ENCODE results near the gene KMT5B. TPM values are rescaled to one million over a fixed set of nuclear protein-coding genes. Genes with fewer than 3 reads are reported as not detected.

Gene KMT5B
- total RNA-seq, 2 donors from 2014 or later = 30.0 to 32.2 TPM

GRCh38 chr11:68148071-68148805 lies 64.9 kb downstream of the KMT5B start:
- WGBS, 2 donors = 90 to 92% methylated on average over 18 of the region's 18 CpGs

GRCh38 chr11:68146704-68147474 lies 66.2 kb downstream of the KMT5B start:
- intact Hi-C loops (cut with DNase I) = no loop called here
- WGBS, 2 donors = 33 to 54% methylated on average over 4 to 13 of the region's 13 CpGs
- Histone ChIP-seq H3K36me3 (replicated peaks in 1 of 2; ENCODE audit: insufficient read depth in 1 of 2, low read depth in 2 of 2) (no peaks in the 10 kb centered on the region), H3K27me3 (no peaks in the 10 kb centered on the region), H3K27ac (peak overlapping the region; percentile 91 to 99 (median 94)), H3K9me3 (no peaks in the 10 kb centered on the region), H3K4me1 (peaks cover 72% of the 10 kb centered on the region), H3K4me3 (no peak overlapping the region)
- ATAC-seq (peak; percentile 78), DNase-seq (peak; percentile 82 to 93 (median 90))
- TF ChIP-seq POLR2A (IDR thresholded peaks at IDR 0.05) (peak; percentile 64 to 86 (median 83)), CTCF (IDR thresholded peaks at IDR 0.05) (no peak)

More at GRCh38 chr11:68148071-68148805, 64.9 kb downstream of the KMT5B start:
- DNase-seq = no peak
- Histone ChIP-seq H3K9me3 (no peaks in the 10 kb centered on the region), H3K4me1 (peaks cover 66% of the 10 kb centered on the region), H3K27ac (peak overlapping the region in 2 of 4 donors; percentile 93 to 99), H3K4me3 (no peak overlapping the region), H3K27me3 (no peaks in the 10 kb centered on the region), H3K36me3 (replicated peaks in 1 of 2; ENCODE audit: insufficient read depth in 1 of 2, low read depth in 2 of 2) (no peaks in the 10 kb centered on the region)
- no peak for ATAC-seq
- intact Hi-C loops (cut with DNase I) = no loop called here
- TF ChIP-seq POLR2A (IDR thresholded peaks at IDR 0.05) (no peak), CTCF (IDR thresholded peaks at IDR 0.05) (no peak)

- TF ChIP-seq CTCF (IDR thresholded peaks at IDR 0.05) = no peak
- peak; percentile 42 to 74 (median 67) for TF ChIP-seq POLR2A (IDR thresholded peaks at IDR 0.05)
- intact Hi-C loops (cut with DNase I) = no loop called here
- Histone ChIP-seq H3K4me3 (no peak overlapping the region), H3K27me3 (no peaks in the 10 kb centered on the region), H3K9me3 (no peaks in the 10 kb centered on the region), H3K27ac (peak overlapping the region; percentile 91 to 99 (median 94)), H3K36me3 (replicated peaks in 1 of 2; ENCODE audit: insufficient read depth in 1 of 2, low read depth in 2 of 2) (no peaks in the 10 kb centered on the region), H3K4me1 (peaks cover 72% of the 10 kb centered on the region)
- ATAC-seq (peak; percentile 83), DNase-seq (peak; percentile 99 to 100 (median 100))
- WGBS, 2 donors = 5 to 9% methylated on average over 13 to 15 of the region's 15 CpGs
Measured at GRCh38 chr11:68146010-68146540, 67.0 kb downstream of the KMT5B start.

- peaks cover 72% of the 10 kb centered on the region for H3K4me1 ChIP-seq
- H3K27ac ChIP-seq = peak overlapping the region; percentile 91 to 99 (median 94)
- 17 to 30% methylated on average over 7 to 13 of the region's 14 CpGs for WGBS, 2 donors
- peak; percentile 72 to 88 (median 81) for DNase-seq
- no peak overlapping the region for H3K4me3 ChIP-seq
- intact Hi-C loops (cut with DNase I) = no loop called here
- no peaks in the 10 kb centered on the region for H3K27me3 ChIP-seq
- peak; percentile 10 for ATAC-seq
- TF ChIP-seq CTCF (IDR thresholded peaks at IDR 0.05) = no peak
- no peak for TF ChIP-seq POLR2A (IDR thresholded peaks at IDR 0.05)
- no peaks in the 10 kb centered on the region for H3K9me3 ChIP-seq
- H3K36me3 ChIP-seq (replicated peaks in 1 of 2; ENCODE audit: insufficient read depth in 1 of 2, low read depth in 2 of 2) = no peaks in the 10 kb centered on the region
Measured at GRCh38 chr11:68145120-68145866, 67.8 kb downstream of the KMT5B start.

All from body of pancreas (tissue), 4 donors.